DOHH2 (cell line): ENCODE results near the gene MOK.

Experiments
- H3F3A ChIP-seq: fragments of 200-600 bp; sonication (generic), shearing (Covaris generic); 2 replicates; pipeline ENCODE4 v1.6.0; 2016; ENCODE audit warnings: antibody characterized with exemption, mild to moderate bottlenecking; ENCODE audit not compliant: control insufficient read depth, insufficient read depth
- H3K27ac ChIP-seq: fragments of 200-600 bp; sonication (generic); 2 replicates; pipeline ENCODE4 v1.5.1; 2014; ENCODE audit warnings: low read depth, mild to moderate bottlenecking, low read length, moderate library complexity
- H3K27me3 ChIP-seq: fragments of 200-600 bp; sonication (generic); 2 replicates; pipeline ENCODE4 v1.6.1; 2014; ENCODE audit warnings: mild to moderate bottlenecking, low read length, mixed read lengths; ENCODE audit not compliant: control insufficient read depth
- H3K36me3 ChIP-seq: fragments of 200-600 bp; sonication (generic); 2 replicates; pipeline ENCODE4 v1.6.1; 2014; ENCODE audit warnings: mild to moderate bottlenecking, low read length, moderate library complexity, mixed read lengths; ENCODE audit not compliant: control insufficient read depth
- H3K4me1 ChIP-seq: fragments of 200-600 bp; sonication (generic); 2 replicates; pipeline ENCODE4 v1.6.1; 2014; ENCODE audit warnings: mild to moderate bottlenecking, low read length, mixed read lengths; ENCODE audit not compliant: control insufficient read depth
- H3K4me2 ChIP-seq: fragments of 200-600 bp; sonication (generic); 2 replicates; pipeline ENCODE4 v1.6.0; 2014; ENCODE audit warnings: mild to moderate bottlenecking, low read length, moderate library complexity
- H3K4me3 ChIP-seq: fragments of 200-600 bp; sonication (generic); 2 replicates; pipeline ENCODE4 v1.5.1; 2014; ENCODE audit warnings: mild to moderate bottlenecking, low read length, mixed read lengths
- H3K79me2 ChIP-seq: fragments of 200-600 bp; sonication (generic); 2 replicates; pipeline ENCODE4 v1.6.1; 2014; ENCODE audit warnings: mild to moderate bottlenecking, low read length, mixed read lengths; ENCODE audit not compliant: control insufficient read depth
- H3K9me2 ChIP-seq: fragments of 200-600 bp; sonication (generic); replicated peaks from 2 replicates; pipeline ENCODE4 v1.6.1; 2014; ENCODE audit warnings: mild to moderate bottlenecking, low read length, mixed read lengths; ENCODE audit not compliant: control insufficient read depth
- H3K9me3 ChIP-seq: fragments of 200-600 bp; sonication (generic); 2 replicates; pipeline ENCODE4 v1.6.1; 2014; ENCODE audit warnings: antibody characterized with exemption, low read length, mixed read lengths; ENCODE audit not compliant: control insufficient read depth, insufficient read depth
- H4K20me1 ChIP-seq: fragments of 200-600 bp; sonication (generic); 2 replicates; pipeline ENCODE4 v1.6.0; 2014; ENCODE audit warnings: low read depth, mild to moderate bottlenecking, antibody characterized with exemption, low read length, moderate library complexity; ENCODE audit not compliant: control insufficient read depth, insufficient read depth
- EZH2phosphoT487 ChIP-seq: fragments of 200-600 bp; sonication (generic); IDR thresholded peaks from 2 replicates; pipeline ENCODE4 v1.6.1; 2017; ENCODE audit warnings: borderline replicate concordance, mild to moderate bottlenecking, antibody characterized with exemption, low read length, moderate library complexity, mixed read lengths
- TF ChIP-seq, protein P1 (sequence below): fragments of 200-600 bp; sonication (generic); IDR thresholded peaks from one replicate; pipeline ENCODE4 v1.5.1; 2014; ENCODE audit warnings: antibody characterized with exemption, mild to moderate bottlenecking, low read depth, low read length; ENCODE audit not compliant: poor library complexity, severe bottlenecking

Gene MOK

GRCh38 chr14:102234331-102235264 is 70.4 kb downstream of the MOK start:
- Histone ChIP-seq H3K9me2 (no peaks in the 10 kb centered on the region), H3K27ac (no peak overlapping the region), H3F3A (no peaks in the 10 kb centered on the region), H3K4me3 (peak overlapping the region; percentile 41), H3K27me3 (peaks cover 23% of the 10 kb centered on the region), H3K4me1 (peaks cover 20% of the 10 kb centered on the region), H3K79me2 (no peaks in the 10 kb centered on the region), H3K4me2 (peak overlapping the region; percentile 47), H3K9me3 (no peaks in the 10 kb centered on the region), H3K36me3 (no peaks in the 10 kb centered on the region), H4K20me1 (no peaks in the 10 kb centered on the region)
- TF ChIP-seq, protein P1, sequence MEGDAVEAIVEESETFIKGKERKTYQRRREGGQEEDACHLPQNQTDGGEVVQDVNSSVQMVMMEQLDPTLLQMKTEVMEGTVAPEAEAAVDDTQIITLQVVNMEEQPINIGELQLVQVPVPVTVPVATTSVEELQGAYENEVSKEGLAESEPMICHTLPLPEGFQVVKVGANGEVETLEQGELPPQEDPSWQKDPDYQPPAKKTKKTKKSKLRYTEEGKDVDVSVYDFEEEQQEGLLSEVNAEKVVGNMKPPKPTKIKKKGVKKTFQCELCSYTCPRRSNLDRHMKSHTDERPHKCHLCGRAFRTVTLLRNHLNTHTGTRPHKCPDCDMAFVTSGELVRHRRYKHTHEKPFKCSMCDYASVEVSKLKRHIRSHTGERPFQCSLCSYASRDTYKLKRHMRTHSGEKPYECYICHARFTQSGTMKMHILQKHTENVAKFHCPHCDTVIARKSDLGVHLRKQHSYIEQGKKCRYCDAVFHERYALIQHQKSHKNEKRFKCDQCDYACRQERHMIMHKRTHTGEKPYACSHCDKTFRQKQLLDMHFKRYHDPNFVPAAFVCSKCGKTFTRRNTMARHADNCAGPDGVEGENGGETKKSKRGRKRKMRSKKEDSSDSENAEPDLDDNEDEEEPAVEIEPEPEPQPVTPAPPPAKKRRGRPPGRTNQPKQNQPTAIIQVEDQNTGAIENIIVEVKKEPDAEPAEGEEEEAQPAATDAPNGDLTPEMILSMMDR: no peak
- TF ChIP-seq EZH2phosphoT487: no peak

DNA sequence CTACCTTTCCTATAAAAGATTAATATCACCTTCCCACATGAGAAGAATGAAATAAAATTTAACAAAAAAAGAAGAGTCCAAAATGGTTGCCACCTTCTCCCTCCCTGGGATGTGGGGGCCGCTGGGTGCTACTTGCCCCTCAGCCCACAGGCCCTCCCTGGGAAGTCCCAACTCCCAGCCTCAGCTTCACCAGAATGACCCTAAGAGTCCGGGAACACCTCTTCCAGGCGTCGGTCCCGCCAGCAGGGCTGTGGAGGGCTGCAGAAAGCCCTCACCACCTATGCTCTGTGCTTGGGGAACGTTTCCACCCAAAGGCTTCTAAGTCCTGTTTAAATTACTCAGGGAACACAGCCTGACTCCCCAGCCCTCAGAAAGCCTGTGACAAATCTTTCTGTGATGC is 71.9 kb downstream of the MOK start:
- Histone ChIP-seq H3K79me2 (no peaks in the 10 kb centered on the region), H3K27ac (no peak overlapping the region), H3K9me3 (no peaks in the 10 kb centered on the region), H3K4me2 (peak overlapping the region; percentile 27), H3K4me3 (no peak overlapping the region), H3K4me1 (peaks cover 20% of the 10 kb centered on the region), H3K27me3 (peaks cover 12% of the 10 kb centered on the region), H3F3A (no peaks in the 10 kb centered on the region), H3K36me3 (no peaks in the 10 kb centered on the region), H3K9me2 (no peaks in the 10 kb centered on the region), H4K20me1 (no peaks in the 10 kb centered on the region)
- TF ChIP-seq EZH2phosphoT487: no peak
- TF ChIP-seq, protein P1: no peak

DNA sequence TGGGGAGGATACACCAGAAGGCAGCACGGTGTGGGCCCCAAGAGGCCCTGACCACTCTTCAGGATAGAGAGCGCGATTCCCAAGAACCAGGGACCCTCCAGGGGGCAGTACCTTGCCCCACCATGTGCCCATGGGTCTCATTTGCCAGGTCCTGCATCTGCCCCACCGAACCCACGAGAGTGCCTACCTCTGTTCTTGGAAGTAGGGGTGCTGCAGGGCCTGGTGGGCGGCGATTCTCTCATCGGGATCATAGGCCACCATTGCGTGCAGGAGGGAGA is 72.7 kb downstream of the MOK start:
- H3K27me3 ChIP-seq: peaks cover 5% of the 10 kb centered on the region
- no peaks in the 10 kb centered on the region for H3K9me2 ChIP-seq
- no peaks in the 10 kb centered on the region for H3K36me3 ChIP-seq
- H3F3A ChIP-seq: no peaks in the 10 kb centered on the region
- peak overlapping the region; percentile 27 for H3K4me2 ChIP-seq
- no peaks in the 10 kb centered on the region for H3K9me3 ChIP-seq
- peaks cover 20% of the 10 kb centered on the region for H3K4me1 ChIP-seq
- no peak overlapping the region for H3K27ac ChIP-seq
- no peak overlapping the region for H3K4me3 ChIP-seq
- no peak for TF ChIP-seq EZH2phosphoT487
- TF ChIP-seq, protein P1: no peak
- H4K20me1 ChIP-seq: no peaks in the 10 kb centered on the region
- no peaks in the 10 kb centered on the region for H3K79me2 ChIP-seq
